H1 (cell line): Measurements from ENCODE around the gene EBLN2. TPM values are rescaled to one million over a fixed set of nuclear protein-coding genes. Genes with fewer than 3 reads are reported as not detected.

Source experiments
- CTCF ChIA-PET: fragments of 300-600 bp; sonication (Branson Sonifier 250); formaldehyde crosslinking; loops from one replicate; lab custom pipeline; 2021; ENCODE audit not compliant: partially characterized antibody; lab: Charles Lee
- POLR2A ChIA-PET: fragments of 300-600 bp; sonication (Branson Sonifier 250); formaldehyde crosslinking; loops from one replicate; lab custom pipeline; 2021; ENCODE audit warnings: inconsistent platforms; ENCODE audit not compliant: partially characterized antibody; lab: Charles Lee
- DNase-seq, 2 experiments: peaks; one replicate each; pipeline versions ENCODE4 v3.0.0 to v3.0.0-alpha.2; 2010 to 2022; ENCODE audit warnings: low spot score in 2 of 2, low read depth in 1 of 2, mixed read lengths in 1 of 2
- FAIRE-seq: peaks from 2 replicates; lab custom pipeline; 2011; peaks lifted over from hg19 to GRCh38; lab: Jason Lieb, UNC
- H2AFZ ChIP-seq: 2 replicates; pipeline ENCODE4 v1.8.1; 2012; ENCODE audit warnings: low read length, inconsistent platforms
- H2AK5ac ChIP-seq: 2 replicates; pipeline ENCODE4 v1.6.1; 2013; ENCODE audit warnings: low read depth, low read length
- H2BK120ac ChIP-seq: replicated peaks from 2 replicates; pipeline ENCODE3; 2013; ENCODE audit warnings: low read depth, low read length, inconsistent platforms
- H2BK12ac ChIP-seq: 2 replicates; pipeline ENCODE4 v1.6.1; 2013; ENCODE audit warnings: low read depth, low read length
- H2BK15ac ChIP-seq: 2 replicates; pipeline ENCODE4 v1.6.1; 2013; ENCODE audit warnings: low read length
- H2BK20ac ChIP-seq: 2 replicates; pipeline ENCODE4 v1.6.1; 2013; ENCODE audit warnings: low read length
- H2BK5ac ChIP-seq: 2 replicates; pipeline ENCODE4 v1.6.1; 2013; ENCODE audit warnings: low read depth, low read length
- H3K14ac ChIP-seq: 2 replicates; pipeline ENCODE4 v1.6.1; 2013; ENCODE audit warnings: inconsistent platforms; ENCODE audit not compliant: insufficient read length
- H3K18ac ChIP-seq: 2 replicates; pipeline ENCODE4 v1.6.1; 2013; ENCODE audit warnings: low read length; ENCODE audit errors: extremely low read depth
- H3K23ac ChIP-seq: 2 replicates; pipeline ENCODE4 v1.6.1; 2013; ENCODE audit warnings: inconsistent platforms; ENCODE audit not compliant: insufficient read length
- H3K23me2 ChIP-seq: 2 replicates; pipeline ENCODE4 v1.6.1; 2013; ENCODE audit warnings: low read depth, low read length
- H3K27ac ChIP-seq: 2 replicates; pipeline ENCODE4 v1.6.1; 2011; ENCODE audit warnings: low read depth, low read length, inconsistent platforms
- H3K27me3 ChIP-seq, 4 experiments: replicated peaks in 1 of 4; 1 replicate in 1 of 4; 2 replicates in 3 of 4; pipeline versions ENCODE4 v1.6.1 to v1.8.1; 2011 to 2013; ENCODE audit warnings: low read length in 3 of 4, mild to moderate bottlenecking in 3 of 4, inconsistent platforms in 2 of 4, mixed read lengths in 2 of 4, moderate library complexity in 1 of 4; ENCODE audit not compliant: control insufficient read depth in 3 of 4, insufficient read depth in 3 of 4; ENCODE audit errors: extremely low read depth in 1 of 4
- H3K36me3 ChIP-seq, 4 experiments: 2 replicates each; pipeline versions ENCODE4 v1.6.1 to v1.8.1; 2011 to 2013; ENCODE audit warnings: mild to moderate bottlenecking in 4 of 4, low read length in 3 of 4, moderate library complexity in 2 of 4, control low read depth in 1 of 4, inconsistent platforms in 1 of 4; ENCODE audit not compliant: insufficient read depth in 4 of 4, control insufficient read depth in 2 of 4
- H3K4ac ChIP-seq: replicated peaks from 2 replicates; pipeline ENCODE3; 2013; ENCODE audit warnings: low read length, low read depth, mixed read lengths, inconsistent platforms; ENCODE audit not compliant: insufficient read length
- H3K4me1 ChIP-seq, 4 experiments: replicated peaks in 1 of 4; 1 replicate in 1 of 4; 2 replicates in 3 of 4; pipeline versions ENCODE4 v1.6.1 to v1.8.1; 2011 to 2013; ENCODE audit warnings: low read length in 3 of 4, inconsistent platforms in 2 of 4, mixed read lengths in 1 of 4; ENCODE audit not compliant: insufficient read depth in 4 of 4, control insufficient read depth in 3 of 4
- H3K4me2 ChIP-seq, 2 experiments: 2 replicates each; pipeline versions ENCODE4 v1.6.1 to v1.8.1; 2011 to 2013; ENCODE audit warnings: low read depth in 2 of 2, low read length in 2 of 2, control low read depth in 1 of 2, inconsistent platforms in 1 of 2, mild to moderate bottlenecking in 1 of 2; ENCODE audit not compliant: insufficient read depth in 1 of 2
- H3K4me3 ChIP-seq, 4 experiments: fragments of 200-600, 300-600 bp in 1 of 4; sonication (generic), shearing (Covaris generic), sonication (Bioruptor Twin) in 1 of 4; 2 replicates each; pipeline versions ENCODE4 v1.5.1 to v1.8.1; 2011 to 2016; ENCODE audit warnings: low read length in 4 of 4, low read depth in 3 of 4, control low read depth in 2 of 4, inconsistent platforms in 2 of 4, mild to moderate bottlenecking in 2 of 4, mixed read lengths in 1 of 4, moderate library complexity in 1 of 4; ENCODE audit not compliant: insufficient read depth in 2 of 4; ENCODE audit errors: extremely low read depth in 1 of 4
- H3K56ac ChIP-seq: replicated peaks from 2 replicates; pipeline ENCODE3; 2013; ENCODE audit warnings: low read depth, mild to moderate bottlenecking, mixed read lengths, low read length, inconsistent platforms; ENCODE audit not compliant: insufficient read length
- H3K79me1 ChIP-seq: 2 replicates; pipeline ENCODE4 v1.6.1; 2013; ENCODE audit warnings: low read depth, low read length, control low read depth
- H3K79me2 ChIP-seq, 2 experiments: 2 replicates each; pipeline versions ENCODE4 v1.6.1 to v1.8.1; 2012 to 2013; ENCODE audit warnings: low read length in 2 of 2, mild to moderate bottlenecking in 2 of 2, inconsistent platforms in 1 of 2; ENCODE audit not compliant: insufficient read depth in 2 of 2, control insufficient read depth in 1 of 2
- H3K9ac ChIP-seq, 4 experiments: replicated peaks in 1 of 4; 1 replicate in 1 of 4; 2 replicates in 3 of 4; pipeline versions ENCODE4 v1.6.1 to v1.8.1; 2011 to 2013; ENCODE audit warnings: low read depth in 3 of 4, low read length in 3 of 4, control low read depth in 2 of 4, mild to moderate bottlenecking in 2 of 4, moderate library complexity in 2 of 4, inconsistent platforms in 1 of 4; ENCODE audit errors: extremely low read depth in 1 of 4
- H3K9me3 ChIP-seq, 2 experiments: 2 replicates each; pipeline versions ENCODE4 v1.6.1 to v1.8.1; 2012 to 2013; ENCODE audit warnings: mild to moderate bottlenecking in 2 of 2, moderate library complexity in 2 of 2, control low read depth in 1 of 2, inconsistent platforms in 1 of 2, low read depth in 1 of 2, low read length in 1 of 2, mixed read lengths in 1 of 2; ENCODE audit not compliant: insufficient read depth in 2 of 2
- H4K20me1 ChIP-seq, 2 experiments: replicated peaks in 1 of 2; 2 replicates each; pipeline versions ENCODE3 to v1.8.1; 2011 to 2013; ENCODE audit warnings: inconsistent platforms in 2 of 2, low read length in 2 of 2, mild to moderate bottlenecking in 1 of 2; ENCODE audit not compliant: insufficient read depth in 2 of 2, control insufficient read depth in 1 of 2
- H4K5ac ChIP-seq: 2 replicates; pipeline ENCODE4 v1.6.1; 2013; ENCODE audit warnings: low read length, low read depth, mixed read lengths, inconsistent platforms; ENCODE audit not compliant: insufficient read length
- H4K8ac ChIP-seq: 2 replicates; pipeline ENCODE4 v1.8.0; 2013; ENCODE audit warnings: mild to moderate bottlenecking, moderate library complexity, low read length, inconsistent platforms; ENCODE audit not compliant: insufficient read depth; ENCODE audit errors: extremely low read depth
- H4K91ac ChIP-seq: replicated peaks from 2 replicates; pipeline ENCODE3; 2013; ENCODE audit warnings: low read length, mixed read lengths, inconsistent platforms; ENCODE audit not compliant: insufficient read length
- CREB1 ChIP-seq: IDR thresholded peaks from 2 replicates; pipeline ENCODE4 v1.6.1; 2012; ENCODE audit warnings: inconsistent platforms
- FOSL1 ChIP-seq: IDR thresholded peaks from 2 replicates; pipeline ENCODE4 v1.6.1; 2011; ENCODE audit warnings: mild to moderate bottlenecking, low read depth, low read length, moderate library complexity; ENCODE audit not compliant: insufficient read depth
- MAFK ChIP-seq: IDR thresholded peaks from 2 replicates; pipeline ENCODE4 v1.6.1; 2012; ENCODE audit warnings: low read depth, mild to moderate bottlenecking, improper control_type of control experiment, low read length
- NRF1 ChIP-seq: IDR thresholded peaks from 2 replicates; pipeline ENCODE4 v1.6.1; 2011; ENCODE audit warnings: mild to moderate bottlenecking, low read depth, low read length, improper control_type of control experiment
- POLR2A ChIP-seq, 2 experiments: IDR thresholded peaks; 1 replicate in 1 of 2; 2 replicates in 1 of 2; pipeline ENCODE4 v1.6.1; 2011; ENCODE audit warnings: low read depth in 2 of 2, low read length in 2 of 2, mild to moderate bottlenecking in 2 of 2; ENCODE audit errors: control extremely low read depth in 1 of 2
- SP4 ChIP-seq: IDR thresholded peaks from 2 replicates; pipeline ENCODE4 v1.6.1; 2012; ENCODE audit warnings: low read length, inconsistent platforms
- TAF7 ChIP-seq: optimal IDR thresholded peaks from 2 replicates; pipeline ENCODE3; 2011; ENCODE audit warnings: low read depth, mild to moderate bottlenecking, inconsistent platforms, low read length, moderate library complexity, borderline replicate concordance
- ZNF274 ChIP-seq: IDR thresholded peaks from 2 replicates; pipeline ENCODE4 v1.7.0; 2012; ENCODE audit warnings: low read length, borderline replicate concordance; ENCODE audit errors: extremely low read depth
- WGBS, 2 experiments: shearing (Covaris generic) in 1 of 2; methylation state at CpG; one replicate each; pipeline versions ENCODE4 v1.1.6 to v1.1.7; 2013 to 2015; ENCODE audit warnings: low lambda C conversion rate in 2 of 2, mixed read lengths in 2 of 2, inconsistent platforms in 1 of 2, low coverage in 1 of 2, missing lambda C conversion rate in 1 of 2; ENCODE audit not compliant: insufficient replicate concordance in 2 of 2, insufficient coverage in 1 of 2, insufficient read length in 1 of 2; ENCODE audit errors: extremely low coverage in 1 of 2, missing lambda C conversion rate in 1 of 2; 5-methylcytosine and 5-hydroxymethylcytosine counted together
- polyA plus RNA-seq, 7 experiments: library from polyadenylated mRNA; depleted of rRNA in 3 of 7; stranded (reverse) in 5 of 7; unstranded in 2 of 7; fragments of >200 nt in 5 of 7; fragments of 200-250 nt in 2 of 7; gene quantifications; 1 replicate in 5 of 7; 2 replicates in 1 of 7; 4 replicates in 1 of 7; pipeline versions ENCODE4 v1.2.1 to v1.2.3, GENCODE V29; 2011 to 2013; ENCODE audit warnings: missing spikeins in 2 of 7, mixed read lengths in 2 of 7
- total RNA-seq: library from RNA; stranded (reverse); fragmentation: NEBNext Ultra II Directional; extraction: Animal tissue kit (Norgen Biotek cat#: 25700); gene quantifications from 2 replicates; pipeline ENCODE4 v1.2.1, GENCODE V29; 2021

EBLN2 gene
- total and polyA plus RNA-seq, 2 of the 8 experiments (the other 6 are each of a cell fraction or from before 2014, with no cell fraction given) = 1.9 to 3.8 TPM

- Histone ChIP-seq H3K4ac (no peak overlapping the region), H3K27ac (no peak overlapping the region)
These were observed 10.5 kb downstream of the EBLN2 start for GRCh38 chr3:73071952-73072351.

More at GRCh38 chr3:73071952-73072351, 10.5 kb downstream of the EBLN2 start:
- Histone ChIP-seq H3K79me1 (no peaks in the 10 kb centered on the region; the same call in 1 of the 2 replicates), H2AFZ (no peak overlapping the region), H2BK12ac (no peak overlapping the region), H2BK120ac (no peak overlapping the region), H3K36me3 (peaks cover 0 to 6% (median 1%) of the 10 kb centered on the region in 4 experiments; a peak in 1 of 8 replicates), H3K14ac (no peak overlapping the region), H3K4me2 (no peak overlapping the region), H3K79me2 (no peaks in the 10 kb centered on the region), H4K20me1 (peaks cover 0 to 1% of the 10 kb centered on the region in 2 experiments), H3K9me3 (no peaks in the 10 kb centered on the region), H2AK5ac (no peak overlapping the region), H4K5ac (no peak overlapping the region), H3K9ac (no peak overlapping the region), H3K18ac (no peak overlapping the region), H3K4me3 (no peak overlapping the region), H4K8ac (no peak overlapping the region), H2BK5ac (no peak overlapping the region), H3K23ac (no peak overlapping the region), H3K27me3 (no peaks in the 10 kb centered on the region), H3K23me2 (no peaks in the 10 kb centered on the region; the same call in 1 of the 2 replicates), H3K56ac (no peak overlapping the region), H2BK20ac (no peak overlapping the region), H2BK15ac (no peak overlapping the region), H4K91ac (no peak overlapping the region), H3K4me1 (peaks cover 0 to 11% (median 3%) of the 10 kb centered on the region in 4 experiments; a peak in 4 of 7 replicates)
- FAIRE-seq (no peak), DNase-seq (no peak)
- ChIA-PET POLR2A (interaction anchor here (1.6 kb wide), 2 partner anchors 15 to 79 kb away, joined by 3 to 4 read pairs; no protein-coding TSS in a partner anchor), CTCF (interaction anchor here (1.3 kb wide), 1 partner anchor 16 kb away, joined by 4 read pairs; no protein-coding TSS in a partner anchor)
- WGBS, 2 experiments = 79% methylated on average over 1 of the region's 1 CpG; no CpG with 5 or more reads in 1 of the 2 experiments
- TF ChIP-seq FOSL1 (no peak), SP4 (no peak), ZNF274 (no peak), NRF1 (no peak), MAFK (no peak), CREB1 (no peak), TAF7 (no peak), POLR2A (IDR thresholded peaks at IDR 0.05; ENCODE audit: control extremely low read depth in 1 of 2, low read depth in 2 of 2, low read length in 2 of 2) (no peak)
